Thyroid gland (tissue), 4 donors: ENCODE measurements around the gene PPP3R1. TPM values are rescaled to one million over a fixed set of nuclear protein-coding genes. Genes with fewer than 3 reads are reported as not detected.

Experiments used
- DNase-seq, 2 donors: peaks; one replicate each; pipeline ENCODE4 v3.0.0-alpha.2; 2019
- H3K27ac ChIP-seq, 3 donors: fragments of 200-600 bp; sonication (generic); 1 replicate in 2 of 3; 2 replicates in 1 of 3; pipeline ENCODE4 v1.5.1; 2016 to 2019; ENCODE audit warnings: mild to moderate bottlenecking in 1 of 3, moderate library complexity in 1 of 3
- H3K27me3 ChIP-seq: fragments of 200-600 bp; sonication (generic); one replicate; pipeline ENCODE4 v1.5.1; 2019
- H3K36me3 ChIP-seq, 2 donors: fragments of 200-600 bp; sonication (generic); one replicate each; pipeline ENCODE4 v1.5.1; 2016 to 2019
- H3K4me1 ChIP-seq, 2 donors: fragments of 200-600 bp; sonication (generic); one replicate each; pipeline ENCODE4 v1.5.1; 2017 to 2019
- H3K4me3 ChIP-seq, 3 donors: fragments of 200-600 bp; sonication (generic); replicated peaks in 1 of 3; 1 replicate in 2 of 3; 2 replicates in 1 of 3; pipeline ENCODE4 v1.5.1; 2016; ENCODE audit warnings: mild to moderate bottlenecking in 1 of 3
- H3K9me3 ChIP-seq: fragments of 200-600 bp; sonication (generic); one replicate; pipeline ENCODE4 v1.5.1; 2017
- CTCF ChIP-seq, 6 experiments: fragments of 200-600 bp in 3 of 6; fragments of 450-650 bp in 3 of 6; sonication (generic) in 3 of 6; IDR thresholded peaks; one replicate each; pipeline ENCODE4 v1.5.1; 2016 to 2019; ENCODE audit warnings: antibody characterized with exemption in 6 of 6, mild to moderate bottlenecking in 2 of 6, inconsistent platforms in 1 of 6, moderate library complexity in 1 of 6
- POLR2A ChIP-seq, 2 donors: fragments of 450-650 bp; IDR thresholded peaks; one replicate each; pipeline ENCODE4 v1.6.1; 2017; ENCODE audit warnings: antibody characterized with exemption in 2 of 2, mild to moderate bottlenecking in 2 of 2, moderate library complexity in 1 of 2
- WGBS, 2 donors: methylation state at CpG; one replicate each; pipeline ENCODE4 v1.1.5; 2017; 5-methylcytosine and 5-hydroxymethylcytosine counted together
- intact Hi-C: fragments of 100-400 bp; cut with DNase I; formaldehyde crosslinking; loops from one replicate; pipeline ENCODE4 v1.15.1; 2023
- total RNA-seq, 4 donors: library from RNA; depleted of rRNA; stranded (reverse); fragments of >200 nt; gene quantifications; one replicate each; pipeline ENCODE4 v1.2.3, GENCODE V29; 2016

Gene PPP3R1
- total RNA-seq, 4 donors from 2014 or later, result 29.4 to 35.1 (median 31.4) TPM

DNA sequence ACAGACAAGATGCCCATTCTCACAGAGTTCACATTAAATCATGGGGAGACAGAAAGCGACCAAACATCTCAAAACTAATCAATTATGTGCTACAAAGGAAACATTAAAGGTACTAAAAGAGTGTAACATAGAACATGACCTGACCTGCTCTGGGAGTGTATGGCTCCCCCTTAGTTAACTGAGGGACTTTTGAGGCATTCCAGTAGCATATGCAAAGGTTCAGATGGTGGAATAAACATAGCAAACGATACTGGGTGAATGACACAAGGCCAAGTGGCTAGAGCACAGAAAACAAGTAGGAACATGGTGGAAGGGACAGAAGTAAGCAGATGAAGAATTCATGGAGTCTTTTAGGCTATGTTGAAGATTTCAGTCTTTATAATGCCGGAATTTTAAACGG lies 11.9 kb downstream of the PPP3R1 start:
- H3K27ac ChIP-seq, result no peak overlapping the region
- no peaks in the 10 kb centered on the region for H3K9me3 ChIP-seq
- no peak for DNase-seq
- TF ChIP-seq CTCF (IDR thresholded peaks at IDR 0.05), result no peak
- TF ChIP-seq POLR2A (IDR thresholded peaks at IDR 0.05), result no peak
- no peaks in the 10 kb centered on the region for H3K27me3 ChIP-seq
- no peak overlapping the region for H3K4me3 ChIP-seq
- WGBS, 2 donors, result 84 to 90% methylated on average over 4 of the region's 4 CpGs
- H3K36me3 ChIP-seq, result no peaks in the 10 kb centered on the region
- intact Hi-C loops, result loop anchor here (5.0 kb wide), 1 partner anchor 38 kb away; no protein-coding TSS in a partner anchor
- peaks cover 30 to 69% of the 10 kb centered on the region in 2 donors for H3K4me1 ChIP-seq

- Histone ChIP-seq H3K27ac (no peak overlapping the region), H3K9me3 (no peaks in the 10 kb centered on the region), H3K27me3 (no peaks in the 10 kb centered on the region), H3K36me3 (no peaks in the 10 kb centered on the region), H3K4me3 (no peak overlapping the region), H3K4me1 (peaks cover 30 to 67% of the 10 kb centered on the region in 2 donors)
- 74 to 81% methylated on average over 6 of the region's 6 CpGs for WGBS, 2 donors
- no peak for DNase-seq
- no peak for TF ChIP-seq POLR2A (IDR thresholded peaks at IDR 0.05)
- intact Hi-C loops, result no loop called here
Measured at GRCh38 chr2:68238955-68239822, 13.1 kb downstream of the PPP3R1 start.

GRCh38 chr2:68237976-68238580 lies 14.3 kb downstream of the PPP3R1 start:
- H3K27me3 ChIP-seq, result no peaks in the 10 kb centered on the region
- intact Hi-C loops, result no loop called here
- 61 to 66% methylated on average over 4 of the region's 4 CpGs for WGBS, 2 donors
- no peaks in the 10 kb centered on the region for H3K9me3 ChIP-seq
- no peak for DNase-seq
- H3K27ac ChIP-seq, result no peak overlapping the region
- H3K4me1 ChIP-seq, result peaks cover 27 to 62% of the 10 kb centered on the region in 2 donors
- H3K36me3 ChIP-seq, result no peaks in the 10 kb centered on the region
- H3K4me3 ChIP-seq, result no peak overlapping the region
- no peak for TF ChIP-seq CTCF (IDR thresholded peaks at IDR 0.05)
- no peak for TF ChIP-seq POLR2A (IDR thresholded peaks at IDR 0.05)

- Histone ChIP-seq H3K9me3 (no peaks in the 10 kb centered on the region), H3K36me3 (no peaks in the 10 kb centered on the region), H3K27me3 (no peaks in the 10 kb centered on the region), H3K27ac (no peak overlapping the region), H3K4me3 (no peak overlapping the region), H3K4me1 (peaks cover 21 to 62% of the 10 kb centered on the region in 2 donors)
- intact Hi-C loops, result no loop called here
- TF ChIP-seq CTCF (IDR thresholded peaks at IDR 0.05) (no peak), POLR2A (IDR thresholded peaks at IDR 0.05) (no peak)
- DNase-seq, result no peak
- WGBS, 2 donors, result 77 to 83% methylated on average over 2 of the region's 2 CpGs
Measured at GRCh38 chr2:68237404-68237803, 14.9 kb downstream of the PPP3R1 start.

- TF ChIP-seq POLR2A (IDR thresholded peaks at IDR 0.05), result no peak
- no peak for TF ChIP-seq CTCF (IDR thresholded peaks at IDR 0.05)
- H3K27ac ChIP-seq, result no peak overlapping the region
- no peaks in the 10 kb centered on the region for H3K9me3 ChIP-seq
- H3K36me3 ChIP-seq, result no peaks in the 10 kb centered on the region
- peaks cover 21 to 57% of the 10 kb centered on the region in 2 donors for H3K4me1 ChIP-seq
- no peak overlapping the region for H3K4me3 ChIP-seq
- no peaks in the 10 kb centered on the region for H3K27me3 ChIP-seq
- intact Hi-C loops, result no loop called here
- DNase-seq, result no peak
Measured at GRCh38 chr2:68236876-68237275, 15.5 kb downstream of the PPP3R1 start.
